Measurements from ENCODE around the gene PLA2G5.
A peak's percentile ranks its signal among the peaks of the same experiment; 100 is the strongest.
"Not testable (repeated sequence)": the region's sequence is repeated elsewhere in the genome, so short reads cannot be mapped to it uniquely, and the experiment has no call there.

The PLA2G5 gene

GRCh38 chr1:20069874-20070273, at the start of gene PLA2G5:
Gene PLA2G5, plus strand, starts transcription at chr1:20070194. Its CDS starts 14,637 bp downstream, at chr1:20084831.
- DNase-seq: no peak

GRCh38 chr1:20028125-20028524, 41.9 kb upstream of the PLA2G5 start:
- DNase-seq: no peak

GRCh38 chr1:20028726-20029125, 41.3 kb upstream of the PLA2G5 start:
- DNase-seq: no peak

GRCh38 chr1:20029178-20029912, 40.6 kb upstream of the PLA2G5 start:
- no peak for DNase-seq

GRCh38 chr1:20030436-20031151, 39.4 kb upstream of the PLA2G5 start:
- DNase-seq: not testable (repeated sequence)

- DNase-seq: no peak
These were observed 38.8 kb upstream of the PLA2G5 start for GRCh38 chr1:20031161-20031560.

GRCh38 chr1:20031836-20032235, 38.2 kb upstream of the PLA2G5 start:
- no peak for DNase-seq

GRCh38 chr1:20032425-20032824, 37.6 kb upstream of the PLA2G5 start:
- DNase-seq: no peak

GRCh38 chr1:20033420-20033819, 36.6 kb upstream of the PLA2G5 start:
- DNase-seq: no peak

GRCh38 chr1:20035114-20035513, 34.9 kb upstream of the PLA2G5 start:
- DNase-seq: no peak

- DNase-seq: no peak
These were observed 32.1 kb upstream of the PLA2G5 start for GRCh38 chr1:20037877-20038276.

- no peak for DNase-seq
These were observed 22.9 kb upstream of the PLA2G5 start for GRCh38 chr1:20047096-20047495.

GRCh38 chr1:20048563-20048962, 21.4 kb upstream of the PLA2G5 start:
- DNase-seq: no peak

- DNase-seq: not testable (repeated sequence)
These were observed 20.8 kb upstream of the PLA2G5 start for GRCh38 chr1:20049056-20049798.

GRCh38 chr1:20051218-20051829, 18.7 kb upstream of the PLA2G5 start:
- DNase-seq: no peak

- no peak for DNase-seq
These were observed 17.6 kb upstream of the PLA2G5 start for GRCh38 chr1:20052386-20052785.

- no peak for DNase-seq
These were observed 12.0 kb upstream of the PLA2G5 start for GRCh38 chr1:20057886-20058420.

- DNase-seq: peak; percentile 26
These were observed 11.5 kb upstream of the PLA2G5 start for GRCh38 chr1:20058531-20058930.

GRCh38 chr1:20059847-20060246, 10.1 kb upstream of the PLA2G5 start:
- no peak for DNase-seq

- not testable (repeated sequence) for DNase-seq
These were observed 9.2 kb upstream of the PLA2G5 start for GRCh38 chr1:20060791-20061190.

- DNase-seq: no peak
These were observed 8.1 kb upstream of the PLA2G5 start for GRCh38 chr1:20061866-20062265.

- DNase-seq: no peak
These were observed 6.1 kb upstream of the PLA2G5 start for GRCh38 chr1:20063861-20064292.

GRCh38 chr1:20068722-20069121, 1.3 kb upstream of the PLA2G5 start:
- DNase-seq: no peak

Data from stimulated activated CD4-positive, alpha-beta T cell treated with anti-CD3 and anti-CD28 coated beads, Interleukin-4, amount 100 ng/mL, for 1 hour (primary cell).